ENCODE data around the gene SHOC2.

SHOC2 gene

DNA sequence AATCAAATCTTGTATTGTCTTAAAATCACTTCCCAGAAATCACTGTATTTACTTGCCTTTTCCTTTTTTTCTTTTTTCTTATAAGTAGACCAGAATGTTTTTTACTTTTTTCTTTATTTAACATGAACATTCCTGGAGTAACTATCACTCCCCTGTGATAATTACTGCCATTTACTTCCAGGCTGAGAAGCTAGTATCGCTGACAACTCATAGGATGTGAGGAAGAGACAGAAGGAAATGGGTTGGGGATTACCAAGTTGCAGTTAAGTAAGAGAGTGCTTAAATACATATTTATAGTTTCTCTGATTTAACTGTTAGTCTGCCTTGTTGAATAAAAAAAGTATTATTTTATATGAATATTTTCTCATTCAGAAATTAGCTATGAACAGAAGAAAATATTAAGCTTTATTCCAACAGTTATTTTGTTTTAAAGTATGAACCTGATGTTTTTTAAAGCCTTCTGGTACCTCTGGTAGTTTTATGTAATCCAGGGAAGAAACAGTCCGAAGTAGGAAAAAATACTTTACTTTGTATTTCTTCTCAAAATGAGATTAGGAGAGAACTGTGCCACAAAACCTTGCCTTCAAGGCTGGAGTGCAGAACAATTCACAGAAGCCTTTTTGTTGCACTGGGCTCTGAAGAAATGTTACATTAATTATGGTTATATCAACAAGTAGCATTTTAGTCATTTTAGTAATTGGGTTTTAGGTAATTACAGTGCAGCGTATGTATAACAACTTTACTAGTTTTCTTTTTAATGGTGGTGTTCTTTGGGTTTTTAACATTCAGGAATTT, 72.8 kb downstream of the SHOC2 start:
- TF ChIP-seq, protein P1, sequence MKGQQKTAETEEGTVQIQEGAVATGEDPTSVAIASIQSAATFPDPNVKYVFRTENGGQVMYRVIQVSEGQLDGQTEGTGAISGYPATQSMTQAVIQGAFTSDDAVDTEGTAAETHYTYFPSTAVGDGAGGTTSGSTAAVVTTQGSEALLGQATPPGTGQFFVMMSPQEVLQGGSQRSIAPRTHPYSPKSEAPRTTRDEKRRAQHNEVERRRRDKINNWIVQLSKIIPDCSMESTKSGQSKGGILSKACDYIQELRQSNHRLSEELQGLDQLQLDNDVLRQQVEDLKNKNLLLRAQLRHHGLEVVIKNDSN (IDR thresholded peaks at IDR 0.05): no peak

- TF ChIP-seq, protein P2, sequence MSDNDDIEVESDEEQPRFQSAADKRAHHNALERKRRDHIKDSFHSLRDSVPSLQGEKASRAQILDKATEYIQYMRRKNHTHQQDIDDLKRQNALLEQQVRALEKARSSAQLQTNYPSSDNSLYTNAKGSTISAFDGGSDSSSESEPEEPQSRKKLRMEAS (IDR thresholded peaks at IDR 0.05): no peak
- TF ChIP-seq CEBPB (IDR thresholded peaks at IDR 0.05) (no peak), TAF1 (IDR thresholded peaks at IDR 0.05; ENCODE audit: low read depth) (no peak), NFIC (IDR thresholded peaks at IDR 0.05) (no peak), FOXM1 (IDR thresholded peaks at IDR 0.05; ENCODE audit: borderline replicate concordance, low read depth) (no peak), CREB1 (IDR thresholded peaks at IDR 0.05; ENCODE audit: low read depth) (no peak), EGR1 (IDR thresholded peaks at IDR 0.05) (no peak), RAD21 (IDR thresholded peaks at IDR 0.05; ENCODE audit: low read depth) (no peak), TEAD4 (IDR thresholded peaks at IDR 0.05) (no peak)
- TF ChIP-seq, protein P1 (IDR thresholded peaks at IDR 0.05): no peak
- TF ChIP-seq, protein P3, sequence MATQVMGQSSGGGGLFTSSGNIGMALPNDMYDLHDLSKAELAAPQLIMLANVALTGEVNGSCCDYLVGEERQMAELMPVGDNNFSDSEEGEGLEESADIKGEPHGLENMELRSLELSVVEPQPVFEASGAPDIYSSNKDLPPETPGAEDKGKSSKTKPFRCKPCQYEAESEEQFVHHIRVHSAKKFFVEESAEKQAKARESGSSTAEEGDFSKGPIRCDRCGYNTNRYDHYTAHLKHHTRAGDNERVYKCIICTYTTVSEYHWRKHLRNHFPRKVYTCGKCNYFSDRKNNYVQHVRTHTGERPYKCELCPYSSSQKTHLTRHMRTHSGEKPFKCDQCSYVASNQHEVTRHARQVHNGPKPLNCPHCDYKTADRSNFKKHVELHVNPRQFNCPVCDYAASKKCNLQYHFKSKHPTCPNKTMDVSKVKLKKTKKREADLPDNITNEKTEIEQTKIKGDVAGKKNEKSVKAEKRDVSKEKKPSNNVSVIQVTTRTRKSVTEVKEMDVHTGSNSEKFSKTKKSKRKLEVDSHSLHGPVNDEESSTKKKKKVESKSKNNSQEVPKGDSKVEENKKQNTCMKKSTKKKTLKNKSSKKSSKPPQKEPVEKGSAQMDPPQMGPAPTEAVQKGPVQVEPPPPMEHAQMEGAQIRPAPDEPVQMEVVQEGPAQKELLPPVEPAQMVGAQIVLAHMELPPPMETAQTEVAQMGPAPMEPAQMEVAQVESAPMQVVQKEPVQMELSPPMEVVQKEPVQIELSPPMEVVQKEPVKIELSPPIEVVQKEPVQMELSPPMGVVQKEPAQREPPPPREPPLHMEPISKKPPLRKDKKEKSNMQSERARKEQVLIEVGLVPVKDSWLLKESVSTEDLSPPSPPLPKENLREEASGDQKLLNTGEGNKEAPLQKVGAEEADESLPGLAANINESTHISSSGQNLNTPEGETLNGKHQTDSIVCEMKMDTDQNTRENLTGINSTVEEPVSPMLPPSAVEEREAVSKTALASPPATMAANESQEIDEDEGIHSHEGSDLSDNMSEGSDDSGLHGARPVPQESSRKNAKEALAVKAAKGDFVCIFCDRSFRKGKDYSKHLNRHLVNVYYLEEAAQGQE (IDR thresholded peaks at IDR 0.05; ENCODE audit: low read depth): no peak
Measured at GRCh38 chr10:110993024-110993693, 73.8 kb downstream of the SHOC2 start.

DNA sequence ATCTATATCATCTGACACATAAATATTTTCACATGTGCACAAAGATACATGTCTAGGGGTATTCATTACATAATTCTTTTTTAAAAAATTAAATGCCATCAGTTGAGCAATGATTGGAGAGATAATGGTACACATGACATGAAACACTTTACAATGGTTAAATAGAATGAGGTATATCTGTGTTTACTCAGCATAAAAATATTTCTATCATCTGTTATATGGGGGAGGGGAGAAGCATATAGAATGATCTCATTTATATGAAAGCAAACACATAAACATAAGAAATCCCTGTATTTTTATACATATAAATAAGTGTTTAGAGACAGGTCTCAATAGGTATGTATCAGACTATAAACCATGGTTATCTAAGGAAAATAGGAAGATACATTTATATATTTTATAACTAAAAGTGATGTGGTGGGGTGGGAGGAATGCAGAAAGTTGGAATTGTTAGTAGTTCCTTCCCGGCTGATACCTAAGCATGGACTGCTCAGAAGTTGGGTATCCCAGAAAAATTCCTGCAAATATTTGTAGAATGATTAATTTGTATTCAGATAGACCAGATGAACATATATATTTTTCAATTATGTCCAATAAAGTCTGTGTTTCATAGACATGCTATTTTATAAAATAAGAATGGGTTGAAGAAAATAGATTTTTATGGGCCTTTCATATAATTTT, 75.1 kb downstream of the SHOC2 start:
- TF ChIP-seq NFIC (IDR thresholded peaks at IDR 0.05) (no peak), TCF12 (IDR thresholded peaks at IDR 0.05; ENCODE audit: low read depth) (no peak), EP300 (IDR thresholded peaks at IDR 0.05; ENCODE audit: borderline replicate concordance) (no peak), EGR1 (IDR thresholded peaks at IDR 0.05) (no peak), YY1 (IDR thresholded peaks at IDR 0.05; ENCODE audit: low read depth) (no peak), CREB1 (IDR thresholded peaks at IDR 0.05; ENCODE audit: low read depth) (no peak), CEBPB (IDR thresholded peaks at IDR 0.05) (no peak), TAF1 (IDR thresholded peaks at IDR 0.05; ENCODE audit: low read depth) (no peak), RAD21 (IDR thresholded peaks at IDR 0.05; ENCODE audit: low read depth) (no peak), FOXM1 (IDR thresholded peaks at IDR 0.05; ENCODE audit: borderline replicate concordance, low read depth) (no peak), ZBTB7A (IDR thresholded peaks at IDR 0.05; ENCODE audit: low read depth) (no peak), TEAD4 (IDR thresholded peaks at IDR 0.05) (no peak)
- TF ChIP-seq, protein P2 (IDR thresholded peaks at IDR 0.05): no peak
- TF ChIP-seq, protein P1 (IDR thresholded peaks at IDR 0.05): no peak
- TF ChIP-seq, protein P3 (IDR thresholded peaks at IDR 0.05; ENCODE audit: low read depth): no peak

- TF ChIP-seq CEBPB (IDR thresholded peaks at IDR 0.05): no peak
- no peak for TF ChIP-seq TCF12 (IDR thresholded peaks at IDR 0.05; ENCODE audit: low read depth)
- TF ChIP-seq, protein P1 (IDR thresholded peaks at IDR 0.05): no peak
- TF ChIP-seq, protein P2 (IDR thresholded peaks at IDR 0.05): no peak
- no peak for TF ChIP-seq ZBTB7A (IDR thresholded peaks at IDR 0.05; ENCODE audit: low read depth)
- TF ChIP-seq CREB1 (IDR thresholded peaks at IDR 0.05; ENCODE audit: low read depth): no peak
- no peak for TF ChIP-seq YY1 (IDR thresholded peaks at IDR 0.05; ENCODE audit: low read depth)
- no peak for TF ChIP-seq RAD21 (IDR thresholded peaks at IDR 0.05; ENCODE audit: low read depth)
- TF ChIP-seq, protein P3 (IDR thresholded peaks at IDR 0.05; ENCODE audit: low read depth): no peak
- TF ChIP-seq NFIC (IDR thresholded peaks at IDR 0.05): no peak
- no peak for TF ChIP-seq FOXM1 (IDR thresholded peaks at IDR 0.05; ENCODE audit: borderline replicate concordance, low read depth)
- TF ChIP-seq TEAD4 (IDR thresholded peaks at IDR 0.05): no peak
- TF ChIP-seq TAF1 (IDR thresholded peaks at IDR 0.05; ENCODE audit: low read depth): no peak
Measured at GRCh38 chr10:110995301-110995700, 75.9 kb downstream of the SHOC2 start.

Measured in Ishikawa (cell line).